ENCODE measurements around the gene DNAJB7.

DNA sequence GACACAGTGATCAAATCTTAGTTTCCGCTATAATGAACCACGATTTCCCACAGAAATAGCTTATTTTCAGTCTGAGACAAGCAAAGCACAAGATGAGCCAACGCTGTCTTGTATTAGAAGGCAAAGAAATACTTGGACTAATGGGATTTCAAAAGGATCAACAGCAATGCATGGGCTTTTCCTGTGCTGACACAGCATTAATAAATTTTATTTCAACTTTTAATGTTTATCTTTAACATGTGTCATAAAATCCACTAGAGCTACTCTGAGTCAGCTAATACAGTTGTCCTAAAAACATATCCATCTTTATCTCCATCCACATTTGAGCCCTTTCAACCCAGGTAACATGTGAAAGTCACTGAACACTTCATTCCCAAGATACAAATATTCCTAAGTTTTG lies 27.3 kb downstream of the DNAJB7 start:
- TF ChIP-seq, protein P1, sequence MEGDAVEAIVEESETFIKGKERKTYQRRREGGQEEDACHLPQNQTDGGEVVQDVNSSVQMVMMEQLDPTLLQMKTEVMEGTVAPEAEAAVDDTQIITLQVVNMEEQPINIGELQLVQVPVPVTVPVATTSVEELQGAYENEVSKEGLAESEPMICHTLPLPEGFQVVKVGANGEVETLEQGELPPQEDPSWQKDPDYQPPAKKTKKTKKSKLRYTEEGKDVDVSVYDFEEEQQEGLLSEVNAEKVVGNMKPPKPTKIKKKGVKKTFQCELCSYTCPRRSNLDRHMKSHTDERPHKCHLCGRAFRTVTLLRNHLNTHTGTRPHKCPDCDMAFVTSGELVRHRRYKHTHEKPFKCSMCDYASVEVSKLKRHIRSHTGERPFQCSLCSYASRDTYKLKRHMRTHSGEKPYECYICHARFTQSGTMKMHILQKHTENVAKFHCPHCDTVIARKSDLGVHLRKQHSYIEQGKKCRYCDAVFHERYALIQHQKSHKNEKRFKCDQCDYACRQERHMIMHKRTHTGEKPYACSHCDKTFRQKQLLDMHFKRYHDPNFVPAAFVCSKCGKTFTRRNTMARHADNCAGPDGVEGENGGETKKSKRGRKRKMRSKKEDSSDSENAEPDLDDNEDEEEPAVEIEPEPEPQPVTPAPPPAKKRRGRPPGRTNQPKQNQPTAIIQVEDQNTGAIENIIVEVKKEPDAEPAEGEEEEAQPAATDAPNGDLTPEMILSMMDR (IDR thresholded peaks at IDR 0.05; ENCODE audit: low read depth, low read length) = no peak
- no peak for TF ChIP-seq EZH2phosphoT487 (IDR thresholded peaks at IDR 0.05; ENCODE audit: low read depth)

Measured in OCI-LY3 (cell line).